Tibial nerve (tissue), 4 donors: ENCODE results near the gene NEDD9. TPM values are rescaled to one million over a fixed set of nuclear protein-coding genes. Genes with fewer than 3 reads are reported as not detected.

Experiments
- DNase-seq, 2 donors: peaks; one replicate each; pipeline ENCODE4 v3.0.0-alpha.2; 2019; ENCODE audit warnings: low spot score in 2 of 2
- H3K27ac ChIP-seq, 4 donors: fragments of 200-600 bp; sonication (generic) in 3 of 4; one replicate each; pipeline ENCODE4 v1.5.1; 2017 to 2019; ENCODE audit warnings: mild to moderate bottlenecking in 1 of 4
- H3K27me3 ChIP-seq, 2 donors: fragments of 200-600 bp; sonication (generic) in 1 of 2; one replicate each; pipeline versions ENCODE4 v1.5.1 to v1.6.0; 2017 to 2019
- H3K36me3 ChIP-seq, 3 donors: fragments of 200-600 bp; sonication (generic); one replicate each; pipeline ENCODE4 v1.5.1; 2018 to 2019
- H3K4me1 ChIP-seq, 4 donors: fragments of 200-600 bp; sonication (generic) in 3 of 4; one replicate each; pipeline ENCODE4 v1.5.1; 2017 to 2019
- H3K4me3 ChIP-seq, 4 donors: fragments of 200-600 bp; sonication (generic) in 3 of 4; one replicate each; pipeline ENCODE4 v1.5.1; 2017 to 2019; ENCODE audit warnings: mild to moderate bottlenecking in 1 of 4, moderate library complexity in 1 of 4
- H3K9me3 ChIP-seq, 4 donors: fragments of 200-600 bp; sonication (generic) in 3 of 4; one replicate each; pipeline ENCODE4 v1.5.1; 2017 to 2019
- EP300 ChIP-seq, 2 donors: sonication (generic); formaldehyde crosslinking; IDR thresholded peaks; one replicate each; pipeline ENCODE4 v1.6.1; 2017; ENCODE audit warnings: antibody characterized with exemption in 2 of 2, mild to moderate bottlenecking in 1 of 2
- POLR2A ChIP-seq, 2 donors: fragments of 450-650 bp; IDR thresholded peaks; one replicate each; pipeline ENCODE4 v1.6.1; 2017; ENCODE audit warnings: antibody characterized with exemption in 2 of 2, mild to moderate bottlenecking in 2 of 2, moderate library complexity in 2 of 2
- WGBS, 2 donors: methylation state at CpG; one replicate each; pipeline ENCODE4 v1.1.5; 2018; 5-methylcytosine and 5-hydroxymethylcytosine counted together
- total RNA-seq, 4 donors: library from RNA; depleted of rRNA; stranded (reverse); fragments of >200 nt; gene quantifications; one replicate each; pipeline ENCODE4 v1.1.0, GENCODE V29; 2016
- TF ChIP-seq, protein P1 (sequence below), 5 experiments: fragments of 200-600 bp in 3 of 5; fragments of 450-650 bp in 2 of 5; sonication (generic) in 3 of 5; IDR thresholded peaks; one replicate each; pipeline ENCODE4 v1.5.1; 2016 to 2019; ENCODE audit warnings: antibody characterized with exemption in 5 of 5, mild to moderate bottlenecking in 3 of 5, moderate library complexity in 2 of 5

The NEDD9 gene
- total RNA-seq, 4 donors from 2014 or later: 107 to 205 (median 130) TPM

DNA sequence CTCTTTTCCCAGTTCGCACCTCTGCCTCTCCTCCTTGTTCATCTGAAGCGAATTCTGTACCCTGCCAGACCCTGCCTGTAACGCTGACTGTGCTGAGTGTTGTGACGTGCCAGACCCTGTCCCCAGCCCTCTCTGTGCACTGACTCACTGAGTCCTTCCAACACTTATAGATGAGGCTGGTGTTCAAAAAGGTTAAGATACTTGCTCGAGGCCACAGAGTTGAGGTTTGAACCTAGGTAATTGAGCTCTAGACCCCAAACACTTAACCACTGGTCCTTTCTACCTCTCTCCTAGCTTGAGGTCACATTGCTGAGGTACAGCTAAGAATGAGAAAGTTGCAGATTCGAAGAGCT lies 45.7 kb upstream of the NEDD9 start:
- 91 to 97% methylated on average over 6 of the region's 6 CpGs for WGBS, 2 donors
- TF ChIP-seq POLR2A (IDR thresholded peaks at IDR 0.05) (no peak), EP300 (IDR thresholded peaks at IDR 0.05) (no peak)
- TF ChIP-seq, protein P1, sequence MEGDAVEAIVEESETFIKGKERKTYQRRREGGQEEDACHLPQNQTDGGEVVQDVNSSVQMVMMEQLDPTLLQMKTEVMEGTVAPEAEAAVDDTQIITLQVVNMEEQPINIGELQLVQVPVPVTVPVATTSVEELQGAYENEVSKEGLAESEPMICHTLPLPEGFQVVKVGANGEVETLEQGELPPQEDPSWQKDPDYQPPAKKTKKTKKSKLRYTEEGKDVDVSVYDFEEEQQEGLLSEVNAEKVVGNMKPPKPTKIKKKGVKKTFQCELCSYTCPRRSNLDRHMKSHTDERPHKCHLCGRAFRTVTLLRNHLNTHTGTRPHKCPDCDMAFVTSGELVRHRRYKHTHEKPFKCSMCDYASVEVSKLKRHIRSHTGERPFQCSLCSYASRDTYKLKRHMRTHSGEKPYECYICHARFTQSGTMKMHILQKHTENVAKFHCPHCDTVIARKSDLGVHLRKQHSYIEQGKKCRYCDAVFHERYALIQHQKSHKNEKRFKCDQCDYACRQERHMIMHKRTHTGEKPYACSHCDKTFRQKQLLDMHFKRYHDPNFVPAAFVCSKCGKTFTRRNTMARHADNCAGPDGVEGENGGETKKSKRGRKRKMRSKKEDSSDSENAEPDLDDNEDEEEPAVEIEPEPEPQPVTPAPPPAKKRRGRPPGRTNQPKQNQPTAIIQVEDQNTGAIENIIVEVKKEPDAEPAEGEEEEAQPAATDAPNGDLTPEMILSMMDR (IDR thresholded peaks at IDR 0.05): no peak
- H3K36me3 ChIP-seq: no peaks in the 10 kb centered on the region
- no peak for DNase-seq
- no peaks in the 10 kb centered on the region for H3K27me3 ChIP-seq
- H3K4me1 ChIP-seq: peaks cover 0 to 45% (median 25%) of the 10 kb centered on the region in 4 donors
- no peaks in the 10 kb centered on the region for H3K9me3 ChIP-seq
- peak overlapping the region; percentile 25 to 79 (median 56) for H3K27ac ChIP-seq
- H3K4me3 ChIP-seq: no peak overlapping the region

DNA sequence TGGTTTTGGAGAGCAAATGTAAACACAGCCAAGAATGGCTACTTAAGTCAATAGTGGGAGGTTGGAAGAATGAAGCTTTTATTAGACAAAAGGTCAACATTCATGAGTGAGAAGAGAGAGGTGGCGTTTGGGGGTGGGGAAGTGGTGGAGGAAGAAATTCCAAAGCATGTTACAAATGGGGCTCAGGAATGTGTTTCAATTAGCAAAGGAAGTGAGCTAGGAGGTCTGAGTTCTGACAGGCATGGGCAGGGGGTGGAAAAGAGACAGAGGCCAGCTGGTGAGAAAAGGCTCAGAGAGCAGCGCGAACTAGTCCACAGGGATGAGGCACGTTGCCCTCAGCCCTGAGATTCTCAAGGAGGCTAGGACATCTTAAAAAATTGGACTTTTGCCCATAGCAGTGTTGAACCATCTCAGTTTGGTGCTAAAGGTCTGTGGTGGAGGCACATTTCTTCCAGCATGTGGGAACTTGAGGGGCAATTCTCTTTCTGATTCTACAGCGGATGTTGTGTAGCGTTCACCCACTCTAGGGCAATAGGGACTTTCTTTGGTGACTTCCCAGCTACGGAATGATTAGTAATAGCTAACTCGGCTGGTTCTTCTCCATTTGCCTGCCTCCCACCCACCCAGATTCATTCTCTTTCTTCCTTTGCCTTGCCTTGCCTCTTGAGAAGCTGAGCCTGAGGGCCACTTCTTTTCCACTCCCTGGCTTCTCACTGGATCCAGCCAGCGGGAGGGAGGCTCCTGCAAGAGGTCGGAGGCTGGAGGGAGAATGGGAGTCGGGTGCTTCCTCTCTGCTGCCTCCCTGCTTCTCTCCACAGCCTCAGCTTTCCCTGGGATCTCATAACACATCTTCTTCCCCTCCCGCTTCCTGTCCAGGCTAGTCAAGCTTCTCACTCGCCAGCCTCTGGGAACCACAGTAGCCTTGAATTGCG lies 45.1 kb upstream of the NEDD9 start:
- H3K27me3 ChIP-seq: no peaks in the 10 kb centered on the region
- 63% methylated on average over 14 of the region's 14 CpGs for WGBS, 2 donors
- no peak for DNase-seq
- H3K9me3 ChIP-seq: no peaks in the 10 kb centered on the region
- TF ChIP-seq, protein P1 (IDR thresholded peaks at IDR 0.05): no peak
- TF ChIP-seq EP300 (IDR thresholded peaks at IDR 0.05) (peak in 1 of 2 donors; percentile 37), POLR2A (IDR thresholded peaks at IDR 0.05) (no peak)
- H3K4me1 ChIP-seq: peaks cover 0 to 45% (median 25%) of the 10 kb centered on the region in 4 donors
- H3K4me3 ChIP-seq: no peak overlapping the region
- H3K27ac ChIP-seq: peak overlapping the region; percentile 11 to 79 (median 56)
- no peaks in the 10 kb centered on the region for H3K36me3 ChIP-seq

DNA sequence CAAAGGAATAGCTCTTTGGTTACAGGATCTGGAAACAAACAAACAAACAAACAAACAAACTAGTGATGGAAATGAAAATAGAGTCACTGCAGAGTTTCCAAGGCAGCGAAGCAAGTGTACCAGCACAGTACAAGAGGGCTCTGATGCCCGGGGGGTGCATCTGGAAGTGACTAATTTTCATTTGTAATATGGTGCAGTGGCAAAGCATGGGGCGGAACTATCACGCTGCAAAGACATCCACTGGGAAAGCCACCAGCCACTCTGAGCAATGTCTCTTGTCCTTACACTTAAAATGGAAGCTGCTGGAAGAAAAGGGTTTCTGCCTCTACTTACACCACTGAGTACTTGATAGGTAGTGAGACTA lies 44.4 kb upstream of the NEDD9 start:
- Histone ChIP-seq H3K9me3 (no peaks in the 10 kb centered on the region), H3K27ac (peak overlapping the region in 3 of 4 donors; percentile 37 to 79 (median 74))
- WGBS, 2 donors: 72 to 78% methylated on average over 4 of the region's 4 CpGs

DNA sequence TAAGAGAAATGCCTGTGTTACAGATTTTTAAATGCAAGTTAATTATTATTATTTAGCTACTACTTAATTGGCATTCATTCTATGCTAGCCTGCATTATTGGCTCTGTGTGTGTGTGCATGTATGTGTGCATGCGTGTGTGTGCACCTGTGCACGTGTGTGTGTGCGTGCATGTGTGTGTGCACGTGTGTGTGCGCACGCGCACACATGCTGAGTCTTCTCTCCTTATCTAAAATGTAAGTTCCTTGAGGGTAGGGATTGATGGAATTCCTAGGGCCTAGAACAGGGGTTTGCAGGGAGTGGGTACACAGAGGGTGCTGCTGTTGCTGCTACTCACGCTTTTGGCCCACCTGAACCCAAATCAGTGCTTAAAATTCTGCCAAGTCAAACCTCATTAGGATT lies 43.8 kb upstream of the NEDD9 start:
- Histone ChIP-seq H3K4me3 (no peak overlapping the region), H3K9me3 (no peaks in the 10 kb centered on the region), H3K36me3 (no peaks in the 10 kb centered on the region), H3K27ac (peak overlapping the region in 2 of 4 donors; percentile 74 to 79), H3K4me1 (peaks cover 0 to 45% (median 25%) of the 10 kb centered on the region in 4 donors), H3K27me3 (no peaks in the 10 kb centered on the region)
- TF ChIP-seq EP300 (IDR thresholded peaks at IDR 0.05) (no peak), POLR2A (IDR thresholded peaks at IDR 0.05) (no peak)
- TF ChIP-seq, protein P1 (IDR thresholded peaks at IDR 0.05): no peak
- WGBS, 2 donors: 95 to 96% methylated on average over 8 of the region's 8 CpGs
- DNase-seq: no peak

More for the DNA sequence above, 44.4 kb upstream of the NEDD9 start:
- TF ChIP-seq, protein P1 (IDR thresholded peaks at IDR 0.05): no peak
- TF ChIP-seq EP300 (IDR thresholded peaks at IDR 0.05): no peak
- no peak for TF ChIP-seq POLR2A (IDR thresholded peaks at IDR 0.05)
- Histone ChIP-seq H3K4me3 (no peak overlapping the region), H3K27me3 (no peaks in the 10 kb centered on the region), H3K4me1 (peaks cover 0 to 45% (median 25%) of the 10 kb centered on the region in 4 donors), H3K36me3 (no peaks in the 10 kb centered on the region)
- DNase-seq: no peak

DNA sequence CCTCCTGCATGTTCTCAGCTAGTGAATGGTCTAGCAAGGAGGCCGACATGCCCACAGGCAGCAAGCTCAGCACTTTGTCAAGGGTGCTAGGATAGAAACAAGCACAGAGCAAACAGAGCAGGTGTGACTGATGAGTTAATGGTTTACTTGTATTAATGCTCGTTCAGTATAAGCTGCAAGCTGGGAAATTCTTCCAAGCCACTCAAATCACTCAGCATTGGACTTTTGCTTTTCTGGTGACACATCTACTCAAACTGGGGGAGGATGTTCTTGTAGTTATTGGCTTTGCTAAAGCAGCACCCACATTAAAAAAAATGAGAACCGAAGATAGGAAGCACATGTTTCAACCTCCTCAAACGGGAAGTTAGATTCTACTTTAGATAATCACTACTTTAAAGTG lies 43.1 kb upstream of the NEDD9 start:
- 49 to 53% methylated on average over 4 of the region's 4 CpGs for WGBS, 2 donors
- H3K4me3 ChIP-seq: no peak overlapping the region
- TF ChIP-seq EP300 (IDR thresholded peaks at IDR 0.05) (no peak), POLR2A (IDR thresholded peaks at IDR 0.05) (no peak)
- TF ChIP-seq, protein P1 (IDR thresholded peaks at IDR 0.05): no peak
- no peaks in the 10 kb centered on the region for H3K27me3 ChIP-seq
- peak overlapping the region in 2 of 4 donors; percentile 34 to 79 for H3K27ac ChIP-seq
- H3K36me3 ChIP-seq: no peaks in the 10 kb centered on the region
- peaks cover 0 to 44% (median 24%) of the 10 kb centered on the region in 4 donors for H3K4me1 ChIP-seq
- no peaks in the 10 kb centered on the region for H3K9me3 ChIP-seq
- DNase-seq: no peak
